Measurements from ENCODE around the gene RNF112. TPM values are rescaled to one million over a fixed set of nuclear protein-coding genes. Genes with fewer than 3 reads are reported as not detected.
A peak's percentile ranks its signal among the peaks of the same experiment; 100 is the strongest.

Gene RNF112
- total RNA-seq, 4 donors from 2014 or later = 0.44 to 2.5 (median 1.8) TPM

- Histone ChIP-seq H3K9me3 (no peaks in the 10 kb centered on the region), H3K27ac (peak overlapping the region in 2 of 4 donors; percentile 45 to 55), H3K4me3 (no peak overlapping the region), H3K4me1 (peaks cover 0 to 5% (median 0%) of the 10 kb centered on the region in 4 donors), H3K27me3 (no peaks in the 10 kb centered on the region), H3K36me3 (no peaks in the 10 kb centered on the region)
- 62 to 75% methylated on average over 3 of the region's 3 CpGs for WGBS, 2 donors
- TF ChIP-seq CTCF (IDR thresholded peaks at IDR 0.05) = no peak
- no peak for TF ChIP-seq POLR2A (IDR thresholded peaks at IDR 0.05)
- TF ChIP-seq EP300 (IDR thresholded peaks at IDR 0.05) = no peak
- no peak for DNase-seq (ENCODE audit: low spot score in 2 of 2)
Measured at GRCh38 chr17:19417611-19418010, 6.6 kb downstream of the RNF112 start.

DNA sequence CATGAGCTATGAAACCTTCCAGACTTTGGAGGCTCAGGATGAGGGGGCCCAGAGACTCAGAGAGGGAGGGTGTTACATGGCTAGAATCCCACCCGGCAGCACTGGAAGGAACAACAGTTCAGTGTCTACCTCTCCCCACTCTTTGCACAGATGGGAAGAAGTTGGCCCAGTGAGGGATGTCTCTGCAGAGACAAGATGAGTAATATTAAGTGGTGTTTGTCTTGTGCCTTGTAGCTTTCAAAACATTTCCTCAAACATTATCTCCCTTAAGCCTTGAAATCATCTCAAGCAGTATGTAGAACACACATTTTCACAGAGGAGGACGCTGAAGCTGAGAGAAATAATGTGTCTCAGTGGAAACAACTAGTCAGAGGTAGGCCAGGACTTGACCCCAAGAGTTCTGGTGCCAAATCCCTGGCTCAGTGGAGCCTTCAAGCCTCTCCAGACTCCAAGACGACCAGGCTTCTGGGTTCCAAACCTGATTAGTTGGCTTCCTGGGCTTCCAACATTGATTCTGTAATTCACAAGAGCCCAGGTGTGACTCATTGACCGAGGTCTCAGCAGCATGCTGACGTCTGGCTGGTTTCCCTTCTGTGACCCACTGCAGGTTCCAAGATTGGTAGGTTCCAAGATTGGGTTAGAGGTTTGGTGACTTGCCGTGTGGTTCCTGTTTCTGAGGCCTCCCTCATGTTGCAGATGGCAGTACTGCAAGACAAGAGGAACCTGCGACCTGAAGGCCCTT is 7.4 kb downstream of the RNF112 start:
- TF ChIP-seq CTCF (IDR thresholded peaks at IDR 0.05) (peak in 1 of 5 experiments; percentile 19), EP300 (IDR thresholded peaks at IDR 0.05) (peak in 1 of 2 donors; percentile 16), POLR2A (IDR thresholded peaks at IDR 0.05) (no peak)
- Histone ChIP-seq H3K9me3 (no peaks in the 10 kb centered on the region), H3K36me3 (no peaks in the 10 kb centered on the region), H3K27me3 (no peaks in the 10 kb centered on the region), H3K4me3 (no peak overlapping the region), H3K4me1 (peaks cover 0 to 5% (median 0%) of the 10 kb centered on the region in 4 donors), H3K27ac (peak overlapping the region in 3 of 4 donors; percentile 27 to 55 (median 45))
- peak in 1 of 2 donors; percentile 27 for DNase-seq (ENCODE audit: low spot score in 2 of 2)
- 61 to 68% methylated on average over 7 of the region's 7 CpGs for WGBS, 2 donors

- H3K27ac ChIP-seq = no peak overlapping the region
- no peaks in the 10 kb centered on the region for H3K36me3 ChIP-seq
- H3K9me3 ChIP-seq = no peaks in the 10 kb centered on the region
- no peak overlapping the region for H3K4me3 ChIP-seq
- DNase-seq (ENCODE audit: low spot score in 2 of 2) = no peak
- no peak for TF ChIP-seq CTCF (IDR thresholded peaks at IDR 0.05)
- TF ChIP-seq EP300 (IDR thresholded peaks at IDR 0.05) = no peak
- TF ChIP-seq POLR2A (IDR thresholded peaks at IDR 0.05) = no peak
- 54 to 55% methylated on average over 4 of the region's 4 CpGs for WGBS, 2 donors
- peaks cover 0 to 19% (median 0%) of the 10 kb centered on the region in 4 donors for H3K4me1 ChIP-seq
- H3K27me3 ChIP-seq = no peaks in the 10 kb centered on the region
Measured at GRCh38 chr17:19421219-19421618, 10.2 kb downstream of the RNF112 start.

DNA sequence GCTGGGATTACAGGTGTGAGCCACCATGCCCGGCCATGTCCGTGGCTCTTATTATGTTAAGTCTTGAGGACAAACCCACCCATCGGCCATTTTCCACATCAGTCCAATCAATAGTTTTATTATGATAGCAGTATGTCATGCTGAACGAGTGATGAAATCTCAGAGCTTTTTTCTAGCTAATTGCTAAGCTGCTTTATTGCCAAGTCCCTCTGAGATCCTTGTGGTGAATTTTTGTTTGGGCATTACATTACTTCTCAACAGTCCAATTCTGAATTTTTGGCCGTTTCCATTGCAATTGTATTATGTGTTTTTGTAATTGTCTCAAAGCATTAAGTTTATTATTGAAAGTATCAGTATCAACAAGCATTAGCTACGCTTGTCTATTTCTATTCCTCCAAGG is 10.9 kb downstream of the RNF112 start:
- H3K27me3 ChIP-seq = no peaks in the 10 kb centered on the region
- H3K36me3 ChIP-seq = no peaks in the 10 kb centered on the region
- no peak overlapping the region for H3K27ac ChIP-seq
- 79 to 84% methylated on average over 6 of the region's 6 CpGs for WGBS, 2 donors
- DNase-seq (ENCODE audit: low spot score in 2 of 2) = no peak
- H3K4me3 ChIP-seq = no peak overlapping the region
- H3K4me1 ChIP-seq = peaks cover 0 to 19% (median 0%) of the 10 kb centered on the region in 4 donors
- no peak for TF ChIP-seq EP300 (IDR thresholded peaks at IDR 0.05)
- no peak for TF ChIP-seq POLR2A (IDR thresholded peaks at IDR 0.05)
- TF ChIP-seq CTCF (IDR thresholded peaks at IDR 0.05) = no peak
- H3K9me3 ChIP-seq = no peaks in the 10 kb centered on the region

Data from tibial nerve (tissue), 4 donors.